ENCODE measurements around the gene MAP7.

Gene MAP7

GRCh38 chr6:136522636-136523035 is 27.6 kb downstream of the MAP7 start:
- H3F3A ChIP-seq (ENCODE audit: insufficient read depth, low read length): no peaks in the 10 kb centered on the region
- H3K4me3 ChIP-seq (ENCODE audit: low read length): no peak overlapping the region
- H3K36me3 ChIP-seq (replicated peaks; ENCODE audit: insufficient read depth, low read length): no peaks in the 10 kb centered on the region
- no peak overlapping the region for H3K4me2 ChIP-seq (ENCODE audit: low read depth, low read length)
- no peaks in the 10 kb centered on the region for H4K20me1 ChIP-seq (ENCODE audit: insufficient read depth, low read length)
- no peaks in the 10 kb centered on the region for H3K79me2 ChIP-seq (ENCODE audit: low read length)
- DNase-seq: no peak
- no peaks in the 10 kb centered on the region for H3K4me1 ChIP-seq (ENCODE audit: low read length)
- no peak overlapping the region for H3K9ac ChIP-seq (ENCODE audit: low read length)
- no peaks in the 10 kb centered on the region for H3K9me2 ChIP-seq (replicated peaks; ENCODE audit: insufficient read depth, low read length)
- no peaks in the 10 kb centered on the region for H3K27me3 ChIP-seq (replicated peaks; ENCODE audit: insufficient read depth, low read length)
- H3K27ac ChIP-seq (ENCODE audit: low read length): no peak overlapping the region
- no peak for TF ChIP-seq EZH2 (optimal IDR thresholded peaks at IDR 0.05; ENCODE audit: low read depth, low read length)
- no peak for TF ChIP-seq CTCF (IDR thresholded peaks at IDR 0.05; ENCODE audit: low read length)
- TF ChIP-seq EZH2phosphoT487 (IDR thresholded peaks at IDR 0.05; ENCODE audit: low read length): no peak
- H3K9me3 ChIP-seq (replicated peaks; ENCODE audit: insufficient read depth, low read length): no peaks in the 10 kb centered on the region
- no peak overlapping the region for H2AFZ ChIP-seq (ENCODE audit: low read length)

GRCh38 chr6:136521911-136522310 is 28.3 kb downstream of the MAP7 start:
- no peaks in the 10 kb centered on the region for H3K36me3 ChIP-seq (replicated peaks; ENCODE audit: insufficient read depth, low read length)
- no peaks in the 10 kb centered on the region for H3K9me2 ChIP-seq (replicated peaks; ENCODE audit: insufficient read depth, low read length)
- no peak overlapping the region for H3K27ac ChIP-seq (ENCODE audit: low read length)
- no peak for TF ChIP-seq EZH2 (optimal IDR thresholded peaks at IDR 0.05; ENCODE audit: low read depth, low read length)
- no peak for TF ChIP-seq EZH2phosphoT487 (IDR thresholded peaks at IDR 0.05; ENCODE audit: low read length)
- no peak for TF ChIP-seq CTCF (IDR thresholded peaks at IDR 0.05; ENCODE audit: low read length)
- H3K4me3 ChIP-seq (ENCODE audit: low read length): no peak overlapping the region
- no peak overlapping the region for H3K4me2 ChIP-seq (ENCODE audit: low read depth, low read length)
- H3F3A ChIP-seq (ENCODE audit: insufficient read depth, low read length): no peaks in the 10 kb centered on the region
- no peaks in the 10 kb centered on the region for H3K27me3 ChIP-seq (replicated peaks; ENCODE audit: insufficient read depth, low read length)
- no peak for DNase-seq
- H4K20me1 ChIP-seq (ENCODE audit: insufficient read depth, low read length): no peaks in the 10 kb centered on the region
- H3K79me2 ChIP-seq (ENCODE audit: low read length): no peaks in the 10 kb centered on the region
- no peaks in the 10 kb centered on the region for H3K9me3 ChIP-seq (replicated peaks; ENCODE audit: insufficient read depth, low read length)
- no peaks in the 10 kb centered on the region for H3K4me1 ChIP-seq (ENCODE audit: low read length)
- H3K9ac ChIP-seq (ENCODE audit: low read length): no peak overlapping the region
- no peak overlapping the region for H2AFZ ChIP-seq (ENCODE audit: low read length)

GRCh38 chr6:136521427-136521826 is 28.8 kb downstream of the MAP7 start:
- H3K79me2 ChIP-seq (ENCODE audit: low read length): no peaks in the 10 kb centered on the region
- DNase-seq: no peak

More at GRCh38 chr6:136521427-136521826, 28.8 kb downstream of the MAP7 start:
- H3K4me2 ChIP-seq (ENCODE audit: low read depth, low read length): no peak overlapping the region
- no peaks in the 10 kb centered on the region for H3K4me1 ChIP-seq (ENCODE audit: low read length)
- H3K9me3 ChIP-seq (replicated peaks; ENCODE audit: insufficient read depth, low read length): no peaks in the 10 kb centered on the region
- H4K20me1 ChIP-seq (ENCODE audit: insufficient read depth, low read length): no peaks in the 10 kb centered on the region
- no peak overlapping the region for H2AFZ ChIP-seq (ENCODE audit: low read length)
- no peak for TF ChIP-seq CTCF (IDR thresholded peaks at IDR 0.05; ENCODE audit: low read length)
- no peak for TF ChIP-seq EZH2phosphoT487 (IDR thresholded peaks at IDR 0.05; ENCODE audit: low read length)
- no peak for TF ChIP-seq EZH2 (optimal IDR thresholded peaks at IDR 0.05; ENCODE audit: low read depth, low read length)
- H3K9me2 ChIP-seq (replicated peaks; ENCODE audit: insufficient read depth, low read length): no peaks in the 10 kb centered on the region
- H3K36me3 ChIP-seq (replicated peaks; ENCODE audit: insufficient read depth, low read length): no peaks in the 10 kb centered on the region
- no peak overlapping the region for H3K27ac ChIP-seq (ENCODE audit: low read length)
- H3K27me3 ChIP-seq (replicated peaks; ENCODE audit: insufficient read depth, low read length): no peaks in the 10 kb centered on the region
- H3F3A ChIP-seq (ENCODE audit: insufficient read depth, low read length): no peaks in the 10 kb centered on the region
- no peak overlapping the region for H3K4me3 ChIP-seq (ENCODE audit: low read length)
- no peak overlapping the region for H3K9ac ChIP-seq (ENCODE audit: low read length)

All from MM.1S (cell line).